ENCODE measurements around the gene CELF3. TPM values are rescaled to one million over a fixed set of nuclear protein-coding genes. Genes with fewer than 3 reads are reported as not detected.
A peak's percentile ranks its signal among the peaks of the same experiment; 100 is the strongest.

Gene CELF3
- total RNA-seq, 1 donor from 2014 or later: not detected

DNA sequence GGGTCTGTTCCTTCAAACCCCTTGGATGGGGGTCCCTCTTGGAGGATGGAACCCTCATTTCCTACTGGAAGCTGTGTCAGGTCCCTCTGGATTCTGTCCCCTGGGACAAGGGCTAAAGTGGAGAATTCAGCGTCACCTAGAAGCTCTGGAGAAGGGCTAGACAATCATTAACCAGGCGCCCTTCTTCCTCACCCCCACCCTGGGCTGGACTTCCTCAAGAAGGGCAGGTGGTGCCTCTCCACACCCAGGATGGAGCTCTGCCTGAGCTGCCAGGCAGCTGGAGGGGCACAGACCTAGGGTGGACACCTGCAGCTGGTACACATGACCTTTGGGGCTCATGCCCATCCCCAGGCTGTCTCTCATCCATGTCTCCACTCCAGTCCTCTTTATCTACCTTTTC lies 3.6 kb downstream of the CELF3 start:
- no peak for FAIRE-seq
- H3K4me3 ChIP-seq (ENCODE audit: low read depth, low read length): no peak overlapping the region
- TF ChIP-seq CTCF (IDR thresholded peaks at IDR 0.05; ENCODE audit: insufficient read depth, low read length, severe bottlenecking): no peak
- H3K27me3 ChIP-seq (ENCODE audit: control insufficient read depth, insufficient read depth, low read length): peaks cover 15% of the 10 kb centered on the region
- DNase-seq (ENCODE audit: low read depth): no peak
- no peaks in the 10 kb centered on the region for H3K36me3 ChIP-seq (ENCODE audit: control insufficient read depth, insufficient read depth, low read length)

DNA sequence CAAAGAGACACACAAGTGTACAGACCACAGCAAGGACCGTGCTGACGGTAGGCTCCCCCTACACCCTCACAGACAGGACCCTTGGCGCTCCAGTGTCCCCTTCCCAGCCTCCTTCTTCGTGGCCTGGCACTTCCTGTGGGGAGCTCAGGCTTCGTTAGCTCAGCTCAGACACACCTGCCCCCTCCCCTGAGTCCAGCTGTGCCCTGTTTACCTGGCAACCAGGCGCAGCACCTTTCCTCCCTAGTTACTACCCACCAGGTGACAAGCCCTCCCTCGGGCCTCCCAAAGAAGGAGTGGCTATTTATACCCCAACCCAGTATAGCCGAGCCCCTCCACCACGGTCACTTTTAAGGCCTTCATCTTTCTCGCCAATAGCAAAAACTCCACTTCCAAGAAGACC lies 4.7 kb downstream of the CELF3 start:
- no peak for TF ChIP-seq CTCF (IDR thresholded peaks at IDR 0.05; ENCODE audit: insufficient read depth, low read length, severe bottlenecking)
- H3K4me3 ChIP-seq (ENCODE audit: low read depth, low read length): no peak overlapping the region
- no peaks in the 10 kb centered on the region for H3K36me3 ChIP-seq (ENCODE audit: control insufficient read depth, insufficient read depth, low read length)
- DNase-seq (ENCODE audit: low read depth) (no peak), FAIRE-seq (no peak)
- H3K27me3 ChIP-seq (ENCODE audit: control insufficient read depth, insufficient read depth, low read length): peaks cover 9% of the 10 kb centered on the region

- TF ChIP-seq CTCF (IDR thresholded peaks at IDR 0.05; ENCODE audit: insufficient read depth, low read length, severe bottlenecking): no peak
- no peak overlapping the region for H3K4me3 ChIP-seq (ENCODE audit: low read depth, low read length)
- H3K36me3 ChIP-seq (ENCODE audit: control insufficient read depth, insufficient read depth, low read length): no peaks in the 10 kb centered on the region
- peaks cover 8% of the 10 kb centered on the region for H3K27me3 ChIP-seq (ENCODE audit: control insufficient read depth, insufficient read depth, low read length)
- FAIRE-seq: no peak
- DNase-seq (ENCODE audit: low read depth): no peak
These were observed 5.4 kb downstream of the CELF3 start for GRCh38 chr1:151711044-151711800.

DNA sequence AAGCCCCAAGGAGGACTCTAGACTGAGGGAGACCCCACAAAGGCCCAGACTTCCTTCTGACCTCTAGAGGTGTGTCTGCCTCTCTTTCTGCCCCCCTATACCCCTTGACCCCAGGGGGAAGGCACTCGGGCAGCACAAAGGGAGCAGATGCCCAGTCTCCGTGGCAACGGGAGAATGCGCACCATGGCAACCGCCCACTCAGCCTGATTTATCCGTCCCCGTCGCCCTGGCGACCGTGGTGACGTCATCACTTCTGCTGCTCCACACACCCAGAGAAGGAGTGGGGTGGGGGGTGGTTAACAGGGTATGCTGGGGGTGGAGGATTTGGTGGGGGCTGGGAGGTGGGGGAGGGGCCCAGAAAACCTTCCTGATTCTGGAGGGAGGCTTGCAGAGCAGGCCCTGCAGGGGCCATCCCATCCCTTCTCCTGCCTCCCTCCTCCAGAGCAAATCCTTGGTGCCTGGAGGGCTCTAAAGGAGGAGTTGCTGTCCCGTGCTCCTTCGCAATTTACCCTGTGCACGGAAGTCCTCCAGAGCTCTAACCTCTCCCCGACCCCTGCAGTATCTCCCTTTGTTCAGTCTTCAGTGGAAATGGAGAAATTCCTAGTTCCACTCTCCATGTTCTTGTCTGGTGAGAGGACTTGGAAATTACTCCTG lies 6.3 kb downstream of the CELF3 start:
- no peak overlapping the region for H3K4me3 ChIP-seq (ENCODE audit: low read depth, low read length)
- FAIRE-seq (no peak), DNase-seq (ENCODE audit: low read depth) (peak; percentile 17)
- H3K36me3 ChIP-seq (ENCODE audit: control insufficient read depth, insufficient read depth, low read length): no peaks in the 10 kb centered on the region
- H3K27me3 ChIP-seq (ENCODE audit: control insufficient read depth, insufficient read depth, low read length): peaks cover 2% of the 10 kb centered on the region
- no peak for TF ChIP-seq CTCF (IDR thresholded peaks at IDR 0.05; ENCODE audit: insufficient read depth, low read length, severe bottlenecking)

DNA sequence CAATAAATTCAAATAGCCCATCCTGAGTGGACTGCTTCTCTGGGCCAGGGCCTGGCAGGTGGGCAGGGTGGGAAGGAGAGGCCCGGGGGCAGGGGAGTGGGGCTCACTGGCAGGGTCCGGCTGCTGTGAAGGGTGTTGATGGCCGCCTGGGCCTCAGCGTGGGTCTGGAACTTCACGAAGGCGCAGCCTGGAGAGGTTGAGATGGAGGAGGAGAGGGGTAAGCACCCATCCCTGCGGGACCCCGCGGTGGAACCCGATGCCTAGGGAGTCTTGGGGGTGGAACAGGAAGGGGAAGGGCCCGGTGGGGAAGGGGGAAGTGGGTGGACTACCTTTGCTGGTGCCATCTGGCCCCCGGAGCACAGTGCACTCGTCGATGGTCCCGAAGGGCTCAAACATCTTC lies 7.7 kb downstream of the CELF3 start:
- no peaks in the 10 kb centered on the region for H3K36me3 ChIP-seq (ENCODE audit: control insufficient read depth, insufficient read depth, low read length)
- no peak for TF ChIP-seq CTCF (IDR thresholded peaks at IDR 0.05; ENCODE audit: insufficient read depth, low read length, severe bottlenecking)
- no peak for FAIRE-seq

More for the DNA sequence above, 7.7 kb downstream of the CELF3 start:
- no peaks in the 10 kb centered on the region for H3K27me3 ChIP-seq (ENCODE audit: control insufficient read depth, insufficient read depth, low read length)
- H3K4me3 ChIP-seq (ENCODE audit: low read depth, low read length): no peak overlapping the region
- no peak for DNase-seq (ENCODE audit: low read depth)
